IMR-90 (cell line): Measurements from ENCODE around the gene ACACA. TPM values are rescaled to one million over a fixed set of nuclear protein-coding genes. Genes with fewer than 3 reads are reported as not detected.

Experiments
- ATAC-seq: fragments of 200-7000 bp; cut with Tn5 transposase; 2 replicates; pipeline ENCODE4 v1.9.1; 2020; ENCODE audit warnings: low read depth, mild to moderate bottlenecking, moderate library complexity
- BruUV-seq: library from RNA; stranded (reverse); fragments of 400-500 nt; replicated peaks from 2 replicates; lab custom pipeline; 2021; lab: Mats Ljungman, UMichigan
- CTCF ChIA-PET: fragments of 300-600 bp; formaldehyde crosslinking; extraction: SDS; loops from one replicate; lab custom pipeline; 2021; ENCODE audit warnings: antibody characterized with exemption; lab: Yijun Ruan, JAX
- POLR2A ChIA-PET: fragments of 300-600 bp; sonication (Branson Sonifier 250); formaldehyde crosslinking; loops from one replicate; lab custom pipeline; 2022; ENCODE audit warnings: antibody characterized with exemption; ENCODE audit not compliant: unreplicated experiment; lab: Charles Lee
- DNase-seq: peaks from one replicate; pipeline ENCODE4 v3.0.0; 2013
- H2AFZ ChIP-seq: replicated peaks from 2 replicates; pipeline ENCODE3; 2013; ENCODE audit warnings: low read length, mild to moderate bottlenecking; ENCODE audit not compliant: poor library complexity
- H2AK5ac ChIP-seq: 2 replicates; pipeline ENCODE4 v1.6.1; 2013; ENCODE audit warnings: low read depth, low read length, inconsistent platforms
- H2AK9ac ChIP-seq: replicated peaks from 2 replicates; pipeline ENCODE3; 2013; ENCODE audit warnings: mild to moderate bottlenecking, low read depth, low read length, moderate library complexity; ENCODE audit not compliant: poor library complexity
- H2BK120ac ChIP-seq: 2 replicates; pipeline ENCODE4 v1.6.1; 2013; ENCODE audit warnings: low read depth, low read length, inconsistent platforms
- H2BK15ac ChIP-seq: 3 replicates; pipeline ENCODE4 v1.6.1; 2013; ENCODE audit warnings: low read depth, low read length, inconsistent platforms
- H2BK20ac ChIP-seq: 2 replicates; pipeline ENCODE4 v1.6.1; 2013; ENCODE audit warnings: low read depth, mild to moderate bottlenecking, inconsistent platforms, low read length, moderate library complexity
- H2BK5ac ChIP-seq: 2 replicates; pipeline ENCODE4 v1.6.1; 2013; ENCODE audit warnings: mild to moderate bottlenecking, low read depth, low read length, inconsistent platforms; ENCODE audit not compliant: poor library complexity, severe bottlenecking
- H3K14ac ChIP-seq: replicated peaks from 2 replicates; pipeline ENCODE4 v1.6.1; 2013; ENCODE audit warnings: low read depth, low read length, inconsistent platforms
- H3K18ac ChIP-seq: 2 replicates; pipeline ENCODE4 v1.6.1; 2013; ENCODE audit warnings: low read depth, low read length, control low read depth
- H3K23ac ChIP-seq: 2 replicates; pipeline ENCODE4 v1.6.1; 2013; ENCODE audit warnings: low read depth, low read length, inconsistent platforms
- H3K27ac ChIP-seq: 2 replicates; pipeline ENCODE4 v1.5.1; 2013; ENCODE audit warnings: mild to moderate bottlenecking, control low read depth, low read length; ENCODE audit not compliant: insufficient read depth
- H3K27me3 ChIP-seq: 2 replicates; pipeline ENCODE4 v1.6.1; 2013; ENCODE audit warnings: low read length; ENCODE audit not compliant: control insufficient read depth, insufficient read depth
- H3K36me3 ChIP-seq: 2 replicates; pipeline ENCODE4 v1.6.1; 2013; ENCODE audit warnings: low read length, mixed read lengths; ENCODE audit not compliant: control insufficient read depth, insufficient read depth
- H3K4ac ChIP-seq: 2 replicates; pipeline ENCODE4 v1.6.1; 2013; ENCODE audit warnings: low read depth, low read length, inconsistent platforms
- H3K4me1 ChIP-seq: 2 replicates; pipeline ENCODE4 v1.6.1; 2013; ENCODE audit warnings: low read length, mixed read lengths; ENCODE audit not compliant: control insufficient read depth, insufficient read depth
- H3K4me2 ChIP-seq: 2 replicates; pipeline ENCODE4 v1.6.1; 2013; ENCODE audit warnings: low read depth, mild to moderate bottlenecking, control low read depth, low read length, moderate library complexity
- H3K4me3 ChIP-seq: 2 replicates; pipeline ENCODE4 v1.5.1; 2013; ENCODE audit warnings: low read depth, mild to moderate bottlenecking, control low read depth, low read length, moderate library complexity; ENCODE audit not compliant: insufficient read depth
- H3K56ac ChIP-seq: 2 replicates; pipeline ENCODE4 v1.6.1; 2013; ENCODE audit warnings: low read length, inconsistent platforms; ENCODE audit not compliant: insufficient read depth; ENCODE audit errors: extremely low read depth
- H3K79me1 ChIP-seq, 2 experiments: 2 replicates each; pipeline ENCODE4 v1.6.1; 2013; ENCODE audit warnings: low read length in 2 of 2, inconsistent platforms in 1 of 2, low read depth in 1 of 2
- H3K9ac ChIP-seq: 2 replicates; pipeline ENCODE4 v1.6.1; 2013; ENCODE audit warnings: low read depth, low read length, control low read depth
- H3K9me1 ChIP-seq: 2 replicates; pipeline ENCODE4 v1.6.1; 2013; ENCODE audit warnings: low read length, inconsistent platforms; ENCODE audit not compliant: insufficient read depth
- H3K9me3 ChIP-seq: 2 replicates; pipeline ENCODE4 v1.6.1; 2013; ENCODE audit warnings: low read length; ENCODE audit not compliant: control insufficient read depth, insufficient read depth
- H4K20me1 ChIP-seq: 2 replicates; pipeline ENCODE4 v1.6.1; 2013; ENCODE audit warnings: low read length, inconsistent platforms; ENCODE audit not compliant: insufficient read depth
- H4K5ac ChIP-seq: 2 replicates; pipeline ENCODE4 v1.6.1; 2013; ENCODE audit warnings: mild to moderate bottlenecking, low read depth, low read length, control low read depth
- H4K8ac ChIP-seq, 2 experiments: 2 replicates each; pipeline ENCODE4 v1.6.1; 2013; ENCODE audit warnings: low read depth in 2 of 2, low read length in 2 of 2, control low read depth in 1 of 2, inconsistent platforms in 1 of 2
- H4K91ac ChIP-seq: 2 replicates; pipeline ENCODE4 v1.6.1; 2013; ENCODE audit warnings: low read depth, low read length, inconsistent platforms; ENCODE audit not compliant: insufficient read depth
- BHLHE40 ChIP-seq: fragments of 150-350 bp; IDR thresholded peaks from 2 replicates; pipeline ENCODE4 v1.6.1; 2016; ENCODE audit warnings: mild to moderate bottlenecking, low read depth, low read length
- CTCF ChIP-seq: conservative IDR thresholded peaks from 2 replicates; pipeline ENCODE4 v1.5.1; 2012; ENCODE audit warnings: mild to moderate bottlenecking, low read depth, low read length, improper control_type of control experiment
- FOS ChIP-seq: fragments of 150-350 bp; IDR thresholded peaks from 2 replicates; pipeline ENCODE4 v1.6.1; 2016; ENCODE audit warnings: low read depth, low read length
- MAZ ChIP-seq: IDR thresholded peaks from 2 replicates; pipeline ENCODE4 v1.6.1; 2012; ENCODE audit warnings: low read depth, mild to moderate bottlenecking, low read length, improper control_type of control experiment, moderate library complexity, borderline replicate concordance
- POLR2A ChIP-seq: IDR thresholded peaks from 2 replicates; pipeline ENCODE4 v1.6.1; 2012; ENCODE audit warnings: mild to moderate bottlenecking, low read depth, low read length
- RCOR1 ChIP-seq: IDR thresholded peaks from 2 replicates; pipeline ENCODE4 v1.6.1; 2012; ENCODE audit warnings: mild to moderate bottlenecking, low read length, improper control_type of control experiment; ENCODE audit not compliant: insufficient replicate concordance
- RFX5 ChIP-seq: IDR thresholded peaks from 2 replicates; pipeline ENCODE4 v1.8.0; 2012; ENCODE audit warnings: low read depth, mild to moderate bottlenecking, low read length, moderate library complexity
- USF2 ChIP-seq: fragments of 150-350 bp; IDR thresholded peaks from 2 replicates; pipeline ENCODE4 v1.6.1; 2017; ENCODE audit warnings: mild to moderate bottlenecking, antibody characterized with exemption, low read length, low read depth
- whole genome bisulfite sequencing, 2 experiments: methylation state at CpG; one replicate each; pipeline versions ENCODE4 v1.1.5 to v1.1.7; 2013; ENCODE audit warnings: missing lambda C conversion rate in 2 of 2; ENCODE audit not compliant: insufficient read length in 1 of 2; ENCODE audit errors: extremely low coverage in 2 of 2; 5-methylcytosine and 5-hydroxymethylcytosine counted together
- dilution Hi-C: fragments of 300-500 bp; cut with HindIII; formaldehyde crosslinking; loops from one replicate; pipeline ENCODE4 v1.14.3; 2018; ENCODE audit warnings: low sequenced_read_pairs; ENCODE audit not compliant: unreplicated experiment
- in situ Hi-C: fragments of 300-500 bp; cut with MboI; formaldehyde crosslinking; loops from 3 replicates; pipeline ENCODE4 v1.14.3; 2019; ENCODE audit warnings: low sequenced_read_pairs, inconsistent platforms, mixed read lengths
- intact Hi-C: fragments of 100-400 bp; cut with micrococcal nuclease; formaldehyde crosslinking; loops from 2 replicates; pipeline ENCODE4 v1.10.0; 2022
- polyA plus RNA-seq, 3 experiments: library from polyadenylated mRNA; depleted of rRNA; stranded (reverse); fragments of >200 nt; gene quantifications; 2 replicates each; pipeline ENCODE4 v1.2.3, GENCODE V29; 2012; ENCODE audit warnings: low replicate concordance in 1 of 3
- total RNA-seq: library from RNA; depleted of rRNA; stranded (reverse); fragments of >200 nt; gene quantifications from 2 replicates; pipeline ENCODE4 v1.2.3, GENCODE V29; 2012

ACACA gene
- total and polyA plus RNA-seq, 2 of the 4 experiments (the other 2 are of a cell fraction) = 21.3 to 39.1 TPM

- Histone ChIP-seq H4K20me1 (no peaks in the 10 kb centered on the region), H3K36me3 (peaks cover 7% of the 10 kb centered on the region), H2BK5ac (no peak overlapping the region), H3K27me3 (no peaks in the 10 kb centered on the region), H3K4me2 (no peak overlapping the region), H3K23ac (no peak overlapping the region), H2AFZ (no peak overlapping the region), H3K4ac (no peak overlapping the region), H3K27ac (no peak overlapping the region), H2AK9ac (no peak overlapping the region), H3K9me3 (no peaks in the 10 kb centered on the region), H4K8ac (no peak overlapping the region), H3K14ac (no peak overlapping the region), H3K4me3 (no peak overlapping the region), H3K56ac (no peak overlapping the region), H2BK20ac (no peak overlapping the region), H2BK120ac (no peak overlapping the region), H4K5ac (no peak overlapping the region), H3K18ac (no peak overlapping the region), H3K9me1 (no peaks in the 10 kb centered on the region), H4K91ac (no peak overlapping the region), H3K9ac (no peak overlapping the region), H2BK15ac (no peak overlapping the region), H3K79me1 (peaks cover 0 to 4% of the 10 kb centered on the region in 2 experiments; a peak in 1 of 4 replicates), H2AK5ac (no peak overlapping the region), H3K4me1 (no peaks in the 10 kb centered on the region)
- BruUV-seq = no TSS peak
- no peak for DNase-seq
- POLR2A ChIA-PET = no interaction called here
- in situ Hi-C loops (no loop called here), intact Hi-C loops (no loop called here), dilution Hi-C loops (no loop called here)
- CTCF ChIA-PET = interaction anchor here (1.7 kb wide), 1 partner anchor 10 kb away, joined by 4 read pairs; no protein-coding TSS in a partner anchor
- TF ChIP-seq CTCF (no peak), RCOR1 (no peak), POLR2A (no peak), FOS (no peak), BHLHE40 (no peak), MAZ (no peak), RFX5 (no peak), USF2 (no peak)
- WGBS, 2 experiments = 100% methylated on average over 1 of the region's 5 CpGs; no CpG with 5 or more reads in 1 of the 2 experiments
- ATAC-seq = no peak
Measured at GRCh38 chr17:37037590-37038155, 369.0 kb downstream of the ACACA start.
